Measurements from ENCODE around the gene FBXO47. TPM values are rescaled to one million over a fixed set of nuclear protein-coding genes. Genes with fewer than 3 reads are reported as not detected.

Gene FBXO47
- total RNA-seq, 1 donor from 2014 or later: not detected

DNA sequence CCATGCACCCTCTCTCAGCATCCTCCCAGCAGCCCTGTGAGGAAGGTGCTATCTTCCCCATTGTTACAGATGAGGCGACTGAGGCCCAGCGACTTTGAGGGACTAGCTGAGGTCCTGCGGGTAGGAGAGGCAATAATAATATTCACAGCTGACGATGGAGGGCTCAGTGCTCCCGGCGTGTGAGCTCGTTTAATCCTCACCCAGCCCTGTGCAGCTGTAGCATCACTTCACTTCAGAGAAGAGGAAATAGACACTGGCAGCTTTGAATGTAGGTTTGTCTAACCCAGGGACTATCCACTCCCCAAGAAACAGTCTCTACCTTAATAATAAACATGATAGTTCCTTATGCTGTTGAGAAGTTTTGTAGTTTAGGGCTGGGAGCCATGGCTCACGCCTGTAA, 75.8 kb downstream of the FBXO47 start:
- Mint-ChIP-seq H3K4me1 (peaks cover 2% of the 10 kb centered on the region), H3K27me3 (ENCODE audit: low read depth) (no peaks in the 10 kb centered on the region), H3K4me3 (no peak overlapping the region), H3K9me3 (no peaks in the 10 kb centered on the region), H3K27ac (no peak overlapping the region), H3K36me3 (peaks cover 24% of the 10 kb centered on the region)
- DNase-seq (ENCODE audit: low spot score in 2 of 2, unreplicated experiment in 2 of 2): no peak
- TF ChIP-seq, protein P1, sequence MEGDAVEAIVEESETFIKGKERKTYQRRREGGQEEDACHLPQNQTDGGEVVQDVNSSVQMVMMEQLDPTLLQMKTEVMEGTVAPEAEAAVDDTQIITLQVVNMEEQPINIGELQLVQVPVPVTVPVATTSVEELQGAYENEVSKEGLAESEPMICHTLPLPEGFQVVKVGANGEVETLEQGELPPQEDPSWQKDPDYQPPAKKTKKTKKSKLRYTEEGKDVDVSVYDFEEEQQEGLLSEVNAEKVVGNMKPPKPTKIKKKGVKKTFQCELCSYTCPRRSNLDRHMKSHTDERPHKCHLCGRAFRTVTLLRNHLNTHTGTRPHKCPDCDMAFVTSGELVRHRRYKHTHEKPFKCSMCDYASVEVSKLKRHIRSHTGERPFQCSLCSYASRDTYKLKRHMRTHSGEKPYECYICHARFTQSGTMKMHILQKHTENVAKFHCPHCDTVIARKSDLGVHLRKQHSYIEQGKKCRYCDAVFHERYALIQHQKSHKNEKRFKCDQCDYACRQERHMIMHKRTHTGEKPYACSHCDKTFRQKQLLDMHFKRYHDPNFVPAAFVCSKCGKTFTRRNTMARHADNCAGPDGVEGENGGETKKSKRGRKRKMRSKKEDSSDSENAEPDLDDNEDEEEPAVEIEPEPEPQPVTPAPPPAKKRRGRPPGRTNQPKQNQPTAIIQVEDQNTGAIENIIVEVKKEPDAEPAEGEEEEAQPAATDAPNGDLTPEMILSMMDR (IDR thresholded peaks at IDR 0.05; ENCODE audit: unreplicated experiment): no peak

DNA sequence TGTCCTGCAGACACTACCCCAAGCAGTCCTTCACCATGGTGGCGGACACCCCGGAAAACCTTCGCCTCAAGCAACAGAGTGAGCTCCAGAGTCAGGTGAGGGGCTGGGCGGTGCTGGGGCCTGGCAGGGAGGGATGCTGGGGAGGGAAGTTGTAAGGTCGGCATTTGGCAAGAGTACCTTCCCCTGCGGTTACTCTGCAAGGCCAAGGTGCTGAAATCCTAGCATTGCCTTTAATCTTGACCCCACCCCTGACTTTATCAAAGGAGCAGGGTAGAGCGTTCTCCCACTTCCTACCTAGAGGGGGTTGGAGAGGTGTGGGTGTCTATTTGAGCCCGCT, 76.8 kb downstream of the FBXO47 start:
- Mint-ChIP-seq H3K4me3 (no peak overlapping the region), H3K27ac (no peak overlapping the region), H3K9me3 (no peaks in the 10 kb centered on the region), H3K4me1 (peaks cover 12% of the 10 kb centered on the region), H3K27me3 (ENCODE audit: low read depth) (no peaks in the 10 kb centered on the region), H3K36me3 (peaks cover 21% of the 10 kb centered on the region)
- no peak for DNase-seq (ENCODE audit: low spot score in 2 of 2, unreplicated experiment in 2 of 2)
- TF ChIP-seq, protein P1 (IDR thresholded peaks at IDR 0.05; ENCODE audit: unreplicated experiment): no peak

DNA sequence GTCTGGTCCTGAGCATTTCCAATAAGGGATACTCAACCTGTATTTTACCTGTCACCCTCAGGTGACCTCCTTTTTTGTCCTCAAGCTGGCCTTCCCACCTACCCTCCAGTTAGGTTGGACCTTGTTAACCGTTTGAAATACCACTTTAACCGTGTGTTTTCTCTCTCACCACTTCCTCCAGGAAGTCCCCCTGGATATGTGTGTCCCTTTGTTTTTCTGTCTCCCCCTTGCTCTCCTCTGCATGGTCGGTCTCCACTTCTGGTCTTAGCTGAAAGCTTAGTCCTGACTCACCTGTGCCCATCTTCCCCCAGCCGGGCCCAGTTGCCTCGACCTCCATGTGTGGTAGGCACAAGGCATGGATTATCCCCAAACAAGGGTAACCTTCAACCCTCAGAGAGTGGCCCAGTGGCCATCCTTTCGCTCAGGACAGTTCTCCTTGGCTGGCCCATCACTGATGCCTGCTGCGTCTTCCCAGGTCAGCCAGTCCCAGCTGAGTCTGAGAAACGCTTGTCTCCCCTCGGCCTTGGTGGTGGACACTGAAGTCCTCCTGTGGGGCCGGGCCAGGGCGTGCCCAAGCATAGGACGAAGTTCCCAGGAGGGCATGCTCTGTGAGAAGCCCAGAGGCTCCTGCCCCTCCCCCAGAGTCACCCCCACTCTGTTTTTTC, 77.3 kb downstream of the FBXO47 start:
- no peak for DNase-seq (ENCODE audit: low spot score in 2 of 2, unreplicated experiment in 2 of 2)
- no peaks in the 10 kb centered on the region for H3K9me3 Mint-ChIP-seq
- H3K36me3 Mint-ChIP-seq: peaks cover 21% of the 10 kb centered on the region
- H3K27ac Mint-ChIP-seq: no peak overlapping the region
- H3K4me3 Mint-ChIP-seq: no peak overlapping the region
- TF ChIP-seq, protein P1 (IDR thresholded peaks at IDR 0.05; ENCODE audit: unreplicated experiment): no peak
- H3K4me1 Mint-ChIP-seq: peaks cover 14% of the 10 kb centered on the region
- no peaks in the 10 kb centered on the region for H3K27me3 Mint-ChIP-seq (ENCODE audit: low read depth)

DNA sequence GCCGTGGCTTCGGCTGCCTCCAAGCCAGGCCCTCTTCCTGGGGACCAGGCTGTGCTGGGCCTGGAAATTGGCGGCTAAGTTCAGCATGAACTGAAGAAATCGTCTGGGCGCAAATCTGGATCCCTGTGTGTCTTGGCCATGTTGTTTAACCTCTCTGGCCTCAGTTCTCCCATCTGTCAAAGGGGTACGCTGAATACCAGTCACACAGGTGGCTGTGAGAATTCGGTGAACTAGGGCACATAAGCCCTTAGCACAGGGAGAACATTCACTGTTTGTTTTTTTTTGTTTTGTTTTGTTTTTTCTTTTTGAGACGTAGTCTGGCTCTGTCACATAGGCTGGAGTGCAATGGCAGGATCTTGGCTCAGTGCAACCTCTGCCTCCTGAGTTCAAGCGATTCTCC, 78.4 kb downstream of the FBXO47 start:
- TF ChIP-seq, protein P1 (IDR thresholded peaks at IDR 0.05; ENCODE audit: unreplicated experiment): no peak
- H3K4me3 Mint-ChIP-seq: no peak overlapping the region
- H3K27ac Mint-ChIP-seq: no peak overlapping the region
- H3K36me3 Mint-ChIP-seq: peaks cover 21% of the 10 kb centered on the region
- H3K4me1 Mint-ChIP-seq: peaks cover 17% of the 10 kb centered on the region
- H3K27me3 Mint-ChIP-seq (ENCODE audit: low read depth): no peaks in the 10 kb centered on the region
- no peak for DNase-seq (ENCODE audit: low spot score in 2 of 2, unreplicated experiment in 2 of 2)
- H3K9me3 Mint-ChIP-seq: no peaks in the 10 kb centered on the region

DNA sequence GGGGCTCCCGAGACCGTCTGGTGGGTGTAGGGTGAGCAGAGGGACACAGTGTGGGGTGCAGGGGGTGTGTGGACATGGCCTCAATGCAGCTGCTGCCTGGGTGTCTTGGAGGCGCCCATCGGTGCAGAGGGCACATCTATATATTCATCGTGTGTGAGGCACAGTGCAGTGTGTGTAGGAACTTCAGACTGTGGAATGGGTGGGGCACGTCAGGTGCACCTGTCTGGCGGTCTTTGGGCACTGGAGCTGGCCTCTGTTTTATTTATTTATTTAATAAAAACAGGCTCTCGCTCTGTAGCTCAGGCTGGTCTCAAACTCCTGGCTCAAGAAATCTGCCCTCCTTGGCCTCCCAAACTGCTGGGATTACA, 80.6 kb downstream of the FBXO47 start:
- DNase-seq (ENCODE audit: low spot score in 2 of 2, unreplicated experiment in 2 of 2): no peak
- Mint-ChIP-seq H3K9me3 (no peaks in the 10 kb centered on the region), H3K36me3 (peaks cover 21% of the 10 kb centered on the region), H3K27ac (no peak overlapping the region), H3K27me3 (ENCODE audit: low read depth) (no peaks in the 10 kb centered on the region), H3K4me3 (no peak overlapping the region), H3K4me1 (peaks cover 38% of the 10 kb centered on the region)
- TF ChIP-seq, protein P1 (IDR thresholded peaks at IDR 0.05; ENCODE audit: unreplicated experiment): no peak

Small RNA genes lying within 50 kb of the gene (microRNA-seq; reads per million reads assigned to microRNA genes)
- gene MIR6779: not detected

Other genes starting within 250 kb of the FBXO47 start
- 4.6 to 5.6 TPM (median 5.1 TPM) in 3 replicates for gene CISD3, start 237.1 kb downstream of the FBXO47 start, total RNA-seq
- gene PCGF2, start 219.1 kb downstream of the FBXO47 start, total RNA-seq: 83.3 to 95.8 TPM (median 91.9 TPM) in 3 replicates
- 107 to 121 TPM (median 115 TPM) in 3 replicates for gene PSMB3, start 214.7 kb downstream of the FBXO47 start, total RNA-seq
- gene PIP4K2B, start 167.8 kb downstream of the FBXO47 start, total RNA-seq: 73.5 to 81.1 TPM (median 76.0 TPM) in 3 replicates
- gene CWC25, start 142.1 kb downstream of the FBXO47 start, total RNA-seq: 19.5 to 20.9 TPM (median 20.5 TPM) in 3 replicates
- 1,597 to 1,708 TPM (median 1,659 TPM) in 3 replicates for gene RPL23, start 113.7 kb downstream of the FBXO47 start, total RNA-seq
- gene LASP1, start 97.3 kb downstream of the FBXO47 start, total RNA-seq: 144 to 152 TPM (median 146 TPM) in 3 replicates
- gene PLXDC1, start 184.2 kb upstream of the FBXO47 start, total RNA-seq: 15.4 to 18.6 TPM (median 17.0 TPM) in 3 replicates
- 0.40 TPM in 1 of 3 replicates, not detected in the others for gene ARL5C, start 198.8 kb upstream of the FBXO47 start, total RNA-seq
- gene CACNB1, start 230.3 kb upstream of the FBXO47 start, total RNA-seq: 19.2 to 21.6 TPM (median 19.3 TPM) in 3 replicates
- gene RPL19, start 232.9 kb upstream of the FBXO47 start, total RNA-seq: 1,422 to 1,472 TPM (median 1,468 TPM) in 3 replicates